PC-9 (cell line): ENCODE data around the gene FPR1.

Source experiments
- CTCF ChIP-seq: fragments of 200-600 bp; sonication (generic); conservative IDR thresholded peaks from 2 replicates; pipeline ENCODE4 v1.6.1; 2017; ENCODE audit warnings: mixed run types, antibody characterized with exemption, mild to moderate bottlenecking, moderate library complexity
- EZH2 ChIP-seq: fragments of 200-600 bp; sonication (generic); IDR thresholded peaks from 2 replicates; pipeline ENCODE4 v1.8.0; 2017; ENCODE audit warnings: antibody characterized with exemption, low read depth

DNA sequence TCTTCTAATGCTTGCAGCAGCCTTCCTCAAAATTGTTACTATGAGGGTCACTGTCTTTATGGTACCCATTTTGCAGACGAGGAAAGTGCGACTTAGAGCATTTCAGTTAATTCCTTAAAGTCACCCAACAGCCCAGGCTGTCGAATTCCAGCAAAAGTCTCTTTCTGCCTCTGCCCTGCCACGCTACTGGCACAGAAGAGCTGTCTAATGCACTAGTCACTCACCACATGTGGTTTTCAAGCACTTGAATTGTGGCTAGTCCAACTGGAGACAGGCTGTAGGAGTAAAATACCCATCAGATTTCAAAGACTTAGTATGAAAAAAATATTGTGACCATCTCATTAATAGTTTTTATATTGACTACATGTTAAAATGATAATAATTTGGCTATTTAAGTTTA is 1.7 kb downstream of the FPR1 start:
- TF ChIP-seq CTCF (no peak), EZH2 (no peak)
